ENCODE results near the gene GABBR2.
A peak's percentile ranks its signal among the peaks of the same experiment; 100 is the strongest.

GABBR2 gene

DNA sequence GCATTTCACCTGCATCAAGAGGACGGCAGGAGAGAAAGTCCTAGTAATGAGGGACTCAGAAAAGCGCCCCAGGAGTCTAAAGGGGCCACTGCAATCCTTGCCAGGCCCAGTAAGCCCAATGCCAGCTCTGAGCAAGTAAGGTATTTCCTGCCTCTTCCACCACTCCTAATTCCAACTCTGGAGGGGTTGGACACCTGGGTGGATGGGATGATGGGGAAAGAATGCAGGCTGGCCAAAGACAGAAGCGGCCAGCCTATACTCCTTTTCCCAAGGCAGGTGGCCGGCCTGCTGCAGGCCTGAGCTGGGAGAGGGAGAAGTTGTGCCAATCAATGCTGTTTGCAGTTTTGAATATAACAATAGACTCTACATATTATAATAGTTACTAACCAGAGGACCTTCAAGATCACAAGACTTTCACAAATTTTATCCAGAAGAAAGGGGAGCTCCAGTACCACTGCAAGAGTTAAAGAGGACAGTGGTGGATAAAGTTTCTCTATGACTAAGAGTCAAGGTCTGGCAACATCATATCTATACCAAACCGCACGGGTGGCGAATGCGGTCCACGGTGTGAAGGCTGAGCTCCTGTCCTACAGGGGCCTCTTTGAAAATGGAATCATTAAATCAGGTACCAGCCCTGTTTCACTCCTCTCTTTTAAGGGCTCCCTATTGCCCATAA is 338.3 kb downstream of the GABBR2 start:
- Histone ChIP-seq H3K27me3 (replicated peaks; ENCODE audit: control insufficient read depth, insufficient read depth, low read length) (no peaks in the 10 kb centered on the region), H3K9me3 (ENCODE audit: control insufficient read depth, low read length) (peaks cover 4% of the 10 kb centered on the region), H3K4me1 (ENCODE audit: control insufficient read depth, insufficient read depth, low read length) (peaks cover 21% of the 10 kb centered on the region), H3K9ac (ENCODE audit: low read length) (no peak overlapping the region), H3K36me3 (ENCODE audit: control insufficient read depth, insufficient read depth, low read length, severe bottlenecking) (no peaks in the 10 kb centered on the region), H3K4me3 (ENCODE audit: low read length) (no peak overlapping the region)
- no peak for DNase-seq (ENCODE audit: low read depth)

DNA sequence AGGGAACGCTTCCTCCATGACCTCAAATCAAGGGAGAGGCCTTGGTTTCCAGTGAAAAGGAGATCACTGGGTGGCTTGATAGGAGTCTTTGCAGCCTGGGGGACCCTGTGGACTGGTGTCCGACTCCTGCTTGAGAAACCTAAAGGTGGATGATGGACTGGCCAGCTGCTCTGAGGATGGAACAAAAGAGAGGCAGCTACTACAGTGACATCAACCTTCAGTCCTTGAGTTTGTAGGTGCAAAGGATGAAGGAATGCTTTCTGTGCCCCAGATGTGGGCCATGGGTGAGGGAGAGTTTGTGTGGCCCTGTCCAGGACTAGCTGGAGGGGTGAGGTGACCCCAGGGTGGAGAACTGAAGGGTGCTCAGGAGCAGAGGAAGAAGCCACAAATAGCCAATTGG is 338.8 kb downstream of the GABBR2 start:
- Histone ChIP-seq H3K27me3 (replicated peaks; ENCODE audit: control insufficient read depth, insufficient read depth, low read length) (no peaks in the 10 kb centered on the region), H3K36me3 (ENCODE audit: control insufficient read depth, insufficient read depth, low read length, severe bottlenecking) (no peaks in the 10 kb centered on the region), H3K4me1 (ENCODE audit: control insufficient read depth, insufficient read depth, low read length) (peaks cover 17% of the 10 kb centered on the region), H3K4me3 (ENCODE audit: low read length) (no peak overlapping the region), H3K9ac (ENCODE audit: low read length) (no peak overlapping the region), H3K9me3 (ENCODE audit: control insufficient read depth, low read length) (peaks cover 9% of the 10 kb centered on the region)
- DNase-seq (ENCODE audit: low read depth), result no peak

DNA sequence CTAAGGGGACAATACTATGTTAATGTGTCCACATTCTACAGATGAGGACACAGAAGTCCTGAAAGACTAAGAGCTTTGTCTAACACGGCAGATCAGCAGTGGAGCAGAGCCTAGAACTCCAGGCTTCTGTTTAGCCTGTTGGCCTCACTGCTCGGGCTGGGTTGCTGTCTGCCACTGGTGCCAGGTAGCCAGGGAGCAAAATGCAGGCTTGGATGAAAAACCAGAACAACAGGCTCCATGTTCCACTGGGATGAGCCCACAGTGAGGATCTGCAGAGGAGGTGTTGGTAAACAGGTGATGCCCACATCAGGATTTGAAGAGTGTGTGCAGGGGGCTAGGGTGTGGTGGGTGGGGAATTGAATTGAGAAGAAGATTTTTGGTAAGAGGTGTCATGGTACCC is 339.3 kb downstream of the GABBR2 start:
- H3K9me3 ChIP-seq (ENCODE audit: control insufficient read depth, low read length), result peaks cover 11% of the 10 kb centered on the region
- H3K4me3 ChIP-seq (ENCODE audit: low read length), result no peak overlapping the region
- no peaks in the 10 kb centered on the region for H3K36me3 ChIP-seq (ENCODE audit: control insufficient read depth, insufficient read depth, low read length, severe bottlenecking)
- H3K27me3 ChIP-seq (replicated peaks; ENCODE audit: control insufficient read depth, insufficient read depth, low read length), result no peaks in the 10 kb centered on the region
- no peak for DNase-seq (ENCODE audit: low read depth)
- no peak overlapping the region for H3K9ac ChIP-seq (ENCODE audit: low read length)
- H3K4me1 ChIP-seq (ENCODE audit: control insufficient read depth, insufficient read depth, low read length), result peaks cover 13% of the 10 kb centered on the region

DNA sequence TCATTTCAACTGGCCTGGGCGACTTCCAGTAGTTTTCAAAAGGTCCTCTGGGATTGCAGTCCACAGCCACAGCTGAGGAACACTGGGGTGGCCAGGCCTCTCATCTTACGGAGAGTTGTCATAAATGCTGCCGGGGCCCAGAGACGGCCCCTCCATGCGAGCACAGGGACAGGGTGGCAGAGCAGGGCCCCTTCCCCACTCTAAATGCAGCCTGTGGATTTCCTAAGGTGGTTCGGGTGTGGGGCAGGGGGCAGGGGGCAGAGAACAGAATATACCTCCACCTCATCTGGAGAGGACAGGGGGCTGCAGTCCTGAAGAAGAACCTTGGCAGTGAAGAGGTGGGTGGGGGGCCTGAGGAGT is 339.7 kb downstream of the GABBR2 start:
- no peak for DNase-seq (ENCODE audit: low read depth)
- Histone ChIP-seq H3K36me3 (ENCODE audit: control insufficient read depth, insufficient read depth, low read length, severe bottlenecking) (no peaks in the 10 kb centered on the region), H3K4me1 (ENCODE audit: control insufficient read depth, insufficient read depth, low read length) (peaks cover 12% of the 10 kb centered on the region), H3K9me3 (ENCODE audit: control insufficient read depth, low read length) (peaks cover 11% of the 10 kb centered on the region), H3K9ac (ENCODE audit: low read length) (no peak overlapping the region), H3K4me3 (ENCODE audit: low read length) (no peak overlapping the region), H3K27me3 (replicated peaks; ENCODE audit: control insufficient read depth, insufficient read depth, low read length) (no peaks in the 10 kb centered on the region)

DNA sequence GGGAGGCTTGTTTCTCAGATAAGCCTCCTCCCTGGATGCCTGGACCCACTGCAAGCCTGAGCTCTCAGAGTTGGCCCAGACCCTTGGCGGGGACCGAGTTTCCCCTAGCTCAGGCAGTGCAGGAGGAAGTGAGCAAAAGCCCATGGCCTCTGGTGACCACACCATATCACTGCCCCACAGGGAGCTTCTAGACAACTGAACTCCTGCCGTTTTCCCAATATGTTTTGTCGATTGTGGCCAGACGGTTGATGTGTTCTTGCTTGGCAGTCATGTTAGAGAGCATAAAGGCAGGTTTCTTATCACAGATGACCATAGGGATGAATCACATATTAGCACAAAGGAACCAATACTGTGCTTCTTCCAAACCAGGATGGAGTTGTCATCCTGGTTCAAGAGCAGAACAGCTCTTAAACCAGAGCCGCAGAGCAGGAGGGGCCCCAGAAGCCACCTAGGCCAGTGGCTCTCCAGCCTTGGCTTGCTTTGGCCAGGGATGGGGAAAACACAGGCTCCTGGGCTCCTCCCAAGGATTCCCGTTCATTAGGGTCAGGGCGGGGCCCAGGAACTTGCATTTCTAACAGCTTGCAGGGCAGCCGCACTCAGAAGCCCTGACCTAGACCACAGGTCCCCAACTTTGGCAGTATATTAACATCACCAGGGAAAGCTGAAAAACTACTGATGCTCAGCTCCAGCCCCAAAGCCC is 340.2 kb downstream of the GABBR2 start:
- no peaks in the 10 kb centered on the region for H3K27me3 ChIP-seq (replicated peaks; ENCODE audit: control insufficient read depth, insufficient read depth, low read length)
- peaks cover 10% of the 10 kb centered on the region for H3K4me1 ChIP-seq (ENCODE audit: control insufficient read depth, insufficient read depth, low read length)
- H3K36me3 ChIP-seq (ENCODE audit: control insufficient read depth, insufficient read depth, low read length, severe bottlenecking), result no peaks in the 10 kb centered on the region
- H3K9me3 ChIP-seq (ENCODE audit: control insufficient read depth, low read length), result peaks cover 11% of the 10 kb centered on the region
- DNase-seq (ENCODE audit: low read depth), result no peak
- no peak overlapping the region for H3K4me3 ChIP-seq (ENCODE audit: low read length)
- H3K9ac ChIP-seq (ENCODE audit: low read length), result no peak overlapping the region

DNA sequence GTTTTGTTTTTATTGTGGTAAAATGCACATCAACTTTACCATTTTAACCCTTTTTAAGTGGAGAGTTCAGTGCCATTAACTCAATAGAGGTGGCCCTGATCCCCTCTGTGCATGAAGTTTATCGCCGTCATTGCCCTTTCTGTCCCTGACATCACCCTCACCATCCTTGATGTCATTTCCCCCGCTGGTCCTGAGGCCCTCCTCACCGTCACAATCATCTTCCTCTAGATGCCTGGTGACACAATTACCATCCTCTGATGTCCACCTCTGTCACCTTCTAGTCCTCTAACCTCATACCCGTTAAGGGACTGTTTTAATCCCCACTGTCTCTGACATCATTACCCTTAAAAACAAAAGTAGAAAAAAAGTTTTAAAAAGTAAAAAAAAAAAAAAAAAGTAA is 340.8 kb downstream of the GABBR2 start:
- DNase-seq (ENCODE audit: low read depth), result no peak
- H3K4me1 ChIP-seq (ENCODE audit: control insufficient read depth, insufficient read depth, low read length), result peaks cover 6% of the 10 kb centered on the region
- H3K36me3 ChIP-seq (ENCODE audit: control insufficient read depth, insufficient read depth, low read length, severe bottlenecking), result no peaks in the 10 kb centered on the region
- H3K4me3 ChIP-seq (ENCODE audit: low read length), result no peak overlapping the region
- H3K9ac ChIP-seq (ENCODE audit: low read length), result no peak overlapping the region
- H3K9me3 ChIP-seq (ENCODE audit: control insufficient read depth, low read length), result peaks cover 11% of the 10 kb centered on the region
- H3K27me3 ChIP-seq (replicated peaks; ENCODE audit: control insufficient read depth, insufficient read depth, low read length), result no peaks in the 10 kb centered on the region

DNA sequence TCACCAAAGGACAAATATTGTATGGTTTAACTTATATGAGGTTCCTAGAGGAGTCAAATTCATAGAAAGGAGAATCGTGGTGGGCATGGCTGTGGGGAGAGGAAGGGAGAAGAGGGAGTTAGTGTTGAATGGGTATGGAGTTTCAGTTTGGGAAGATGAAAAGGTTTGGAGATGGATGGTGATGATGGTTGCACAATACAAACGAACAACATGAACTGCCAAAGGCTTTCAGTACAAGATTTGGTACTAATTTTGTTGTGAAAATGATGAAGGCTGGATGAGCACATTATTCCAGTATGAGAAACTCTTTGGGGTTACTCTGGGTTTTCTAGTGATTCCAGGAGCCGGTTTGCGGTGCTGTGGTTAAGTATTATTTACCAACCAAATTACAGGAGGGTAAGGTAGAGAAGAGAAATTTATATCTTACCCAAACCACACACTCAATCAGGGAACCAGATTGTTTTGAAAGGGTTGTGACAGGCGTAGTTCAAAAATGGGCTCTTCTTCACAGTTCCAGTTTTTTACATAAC is 341.3 kb downstream of the GABBR2 start:
- DNase-seq (ENCODE audit: low read depth), result no peak
- H3K9ac ChIP-seq (ENCODE audit: low read length), result no peak overlapping the region
- no peaks in the 10 kb centered on the region for H3K36me3 ChIP-seq (ENCODE audit: control insufficient read depth, insufficient read depth, low read length, severe bottlenecking)
- H3K9me3 ChIP-seq (ENCODE audit: control insufficient read depth, low read length), result peaks cover 11% of the 10 kb centered on the region
- no peaks in the 10 kb centered on the region for H3K27me3 ChIP-seq (replicated peaks; ENCODE audit: control insufficient read depth, insufficient read depth, low read length)
- H3K4me1 ChIP-seq (ENCODE audit: control insufficient read depth, insufficient read depth, low read length), result peaks cover 6% of the 10 kb centered on the region
- no peak overlapping the region for H3K4me3 ChIP-seq (ENCODE audit: low read length)

DNA sequence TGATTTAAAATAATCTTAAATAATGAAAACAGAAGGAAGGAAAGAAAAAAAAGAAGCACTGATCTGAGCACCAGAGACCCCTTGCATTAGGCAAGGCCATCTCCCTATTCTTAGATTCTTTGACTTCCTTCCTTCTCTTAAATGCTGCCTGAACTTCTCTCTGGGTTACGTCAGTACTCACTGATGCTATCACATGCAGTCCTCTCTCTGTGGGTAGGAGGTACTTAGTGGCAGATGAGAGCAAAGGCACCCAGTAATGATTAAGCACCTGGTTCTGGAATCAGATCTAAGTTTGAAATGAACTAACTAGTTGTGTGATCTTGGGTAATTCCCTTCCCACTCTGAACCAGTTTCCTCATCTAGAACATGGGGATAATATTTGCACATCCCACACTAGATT is 343.0 kb downstream of the GABBR2 start:
- DNase-seq (ENCODE audit: low read depth), result no peak
- H3K4me1 ChIP-seq (ENCODE audit: control insufficient read depth, insufficient read depth, low read length), result peaks cover 6% of the 10 kb centered on the region
- no peak overlapping the region for H3K4me3 ChIP-seq (ENCODE audit: low read length)
- no peaks in the 10 kb centered on the region for H3K27me3 ChIP-seq (replicated peaks; ENCODE audit: control insufficient read depth, insufficient read depth, low read length)
- H3K9me3 ChIP-seq (ENCODE audit: control insufficient read depth, low read length), result peaks cover 11% of the 10 kb centered on the region
- H3K36me3 ChIP-seq (ENCODE audit: control insufficient read depth, insufficient read depth, low read length, severe bottlenecking), result no peaks in the 10 kb centered on the region
- H3K9ac ChIP-seq (ENCODE audit: low read length), result no peak overlapping the region

DNA sequence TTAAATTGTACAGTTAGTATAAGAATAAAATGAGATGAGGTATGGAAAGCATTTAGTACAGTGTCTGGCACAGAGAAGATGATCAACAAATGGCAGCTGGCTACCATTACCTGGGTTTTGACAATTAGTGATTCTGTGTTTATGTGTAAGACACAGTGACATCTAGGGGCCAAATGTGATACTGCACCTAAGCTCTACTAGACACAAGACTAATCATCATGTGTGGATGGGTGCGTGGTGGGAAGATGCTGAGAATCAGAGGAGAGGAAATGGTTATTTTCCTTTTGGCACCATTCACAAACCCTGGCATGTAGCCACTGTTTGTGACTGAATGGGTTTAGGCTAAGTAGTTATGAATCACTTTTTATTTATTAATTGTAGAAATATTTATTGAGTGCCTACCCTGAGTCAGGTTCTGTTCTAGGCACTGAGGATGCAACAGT is 343.5 kb downstream of the GABBR2 start:
- Histone ChIP-seq H3K4me1 (ENCODE audit: control insufficient read depth, insufficient read depth, low read length) (peaks cover 6% of the 10 kb centered on the region), H3K4me3 (ENCODE audit: low read length) (no peak overlapping the region), H3K9ac (ENCODE audit: low read length) (no peak overlapping the region), H3K9me3 (ENCODE audit: control insufficient read depth, low read length) (peaks cover 11% of the 10 kb centered on the region), H3K36me3 (ENCODE audit: control insufficient read depth, insufficient read depth, low read length, severe bottlenecking) (no peaks in the 10 kb centered on the region), H3K27me3 (replicated peaks; ENCODE audit: control insufficient read depth, insufficient read depth, low read length) (no peaks in the 10 kb centered on the region)
- peak; percentile 12 for DNase-seq (ENCODE audit: low read depth)

DNA sequence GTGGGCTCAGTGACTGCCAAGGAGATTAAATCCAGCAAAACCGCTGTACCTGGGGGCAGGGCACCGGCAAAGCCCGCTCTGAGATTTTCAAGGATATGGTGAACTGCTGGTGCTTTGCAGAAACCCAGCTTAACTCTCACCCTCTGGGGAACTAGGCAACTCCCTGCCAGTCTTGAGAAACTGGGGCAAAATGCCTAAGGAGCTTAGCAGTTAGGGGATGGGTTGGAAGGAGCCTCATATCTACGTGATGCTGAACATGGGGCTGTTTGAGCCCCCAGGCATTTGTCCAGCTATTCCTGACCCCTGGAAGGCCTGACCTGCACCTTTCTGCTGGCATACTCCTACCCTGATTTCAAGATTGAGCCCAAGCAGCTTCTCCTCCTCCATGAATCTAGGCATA is 344.6 kb downstream of the GABBR2 start:
- DNase-seq (ENCODE audit: low read depth), result no peak
- peaks cover 11% of the 10 kb centered on the region for H3K9me3 ChIP-seq (ENCODE audit: control insufficient read depth, low read length)
- no peaks in the 10 kb centered on the region for H3K27me3 ChIP-seq (replicated peaks; ENCODE audit: control insufficient read depth, insufficient read depth, low read length)
- H3K36me3 ChIP-seq (ENCODE audit: control insufficient read depth, insufficient read depth, low read length, severe bottlenecking), result no peaks in the 10 kb centered on the region
- H3K4me3 ChIP-seq (ENCODE audit: low read length), result no peak overlapping the region
- no peak overlapping the region for H3K9ac ChIP-seq (ENCODE audit: low read length)
- H3K4me1 ChIP-seq (ENCODE audit: control insufficient read depth, insufficient read depth, low read length), result peaks cover 6% of the 10 kb centered on the region

DNA sequence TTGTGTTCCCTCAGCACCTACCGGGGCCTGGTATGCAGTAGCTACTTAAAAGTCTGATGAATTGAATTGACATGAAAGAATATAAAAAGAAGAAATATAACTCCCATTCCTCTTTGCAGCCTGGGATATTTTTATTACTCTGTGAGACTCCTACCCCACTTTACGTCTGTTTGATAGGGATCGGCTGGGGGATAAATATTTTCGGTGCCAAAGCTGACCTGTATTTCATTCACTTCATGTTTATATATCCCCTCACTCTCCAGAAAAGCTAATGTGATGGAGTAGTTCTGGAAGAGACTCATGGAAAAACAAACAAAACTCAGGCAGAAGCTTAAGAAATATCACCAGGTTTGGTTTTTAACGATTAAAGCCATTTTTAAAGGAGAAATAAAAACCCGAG is 345.1 kb downstream of the GABBR2 start:
- no peak overlapping the region for H3K4me3 ChIP-seq (ENCODE audit: low read length)
- peaks cover 11% of the 10 kb centered on the region for H3K9me3 ChIP-seq (ENCODE audit: control insufficient read depth, low read length)
- no peaks in the 10 kb centered on the region for H3K27me3 ChIP-seq (replicated peaks; ENCODE audit: control insufficient read depth, insufficient read depth, low read length)
- H3K4me1 ChIP-seq (ENCODE audit: control insufficient read depth, insufficient read depth, low read length), result peaks cover 6% of the 10 kb centered on the region
- no peaks in the 10 kb centered on the region for H3K36me3 ChIP-seq (ENCODE audit: control insufficient read depth, insufficient read depth, low read length, severe bottlenecking)
- no peak for DNase-seq (ENCODE audit: low read depth)
- H3K9ac ChIP-seq (ENCODE audit: low read length), result no peak overlapping the region

All from adipocyte (in vitro differentiated cells).